ENCODE measurements around the gene IGSF9B. TPM values are rescaled to one million over a fixed set of nuclear protein-coding genes. Genes with fewer than 3 reads are reported as not detected.

Gene IGSF9B
- total and polyA plus RNA-seq, 10 of the 15 experiments (the other 5 are each of a cell fraction or from before 2014, with no cell fraction given): 0.03 to 3.7 (median 0.20) TPM; not detected in 2

DNA sequence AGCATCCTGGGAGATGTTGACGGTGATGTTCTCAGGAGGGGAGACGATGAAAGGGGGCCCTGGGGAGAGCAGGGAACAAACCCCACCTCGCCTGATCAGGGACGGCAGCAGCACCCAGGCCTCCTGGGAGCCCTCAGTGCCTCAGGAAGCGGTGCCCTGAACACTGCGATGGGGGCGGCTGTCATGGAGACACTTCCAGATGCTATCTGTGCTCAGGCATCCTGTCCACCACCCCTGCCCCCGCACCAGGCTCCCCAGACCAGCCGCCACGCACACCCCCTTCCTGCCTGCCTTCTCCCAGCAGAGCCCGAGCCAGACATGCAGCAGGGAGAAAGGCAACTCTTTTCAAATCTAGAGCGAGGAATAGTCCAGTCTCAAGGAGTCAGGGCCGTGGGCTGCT, 20.6 kb downstream of the IGSF9B start (continued):
- TF ChIP-seq, protein P1, sequence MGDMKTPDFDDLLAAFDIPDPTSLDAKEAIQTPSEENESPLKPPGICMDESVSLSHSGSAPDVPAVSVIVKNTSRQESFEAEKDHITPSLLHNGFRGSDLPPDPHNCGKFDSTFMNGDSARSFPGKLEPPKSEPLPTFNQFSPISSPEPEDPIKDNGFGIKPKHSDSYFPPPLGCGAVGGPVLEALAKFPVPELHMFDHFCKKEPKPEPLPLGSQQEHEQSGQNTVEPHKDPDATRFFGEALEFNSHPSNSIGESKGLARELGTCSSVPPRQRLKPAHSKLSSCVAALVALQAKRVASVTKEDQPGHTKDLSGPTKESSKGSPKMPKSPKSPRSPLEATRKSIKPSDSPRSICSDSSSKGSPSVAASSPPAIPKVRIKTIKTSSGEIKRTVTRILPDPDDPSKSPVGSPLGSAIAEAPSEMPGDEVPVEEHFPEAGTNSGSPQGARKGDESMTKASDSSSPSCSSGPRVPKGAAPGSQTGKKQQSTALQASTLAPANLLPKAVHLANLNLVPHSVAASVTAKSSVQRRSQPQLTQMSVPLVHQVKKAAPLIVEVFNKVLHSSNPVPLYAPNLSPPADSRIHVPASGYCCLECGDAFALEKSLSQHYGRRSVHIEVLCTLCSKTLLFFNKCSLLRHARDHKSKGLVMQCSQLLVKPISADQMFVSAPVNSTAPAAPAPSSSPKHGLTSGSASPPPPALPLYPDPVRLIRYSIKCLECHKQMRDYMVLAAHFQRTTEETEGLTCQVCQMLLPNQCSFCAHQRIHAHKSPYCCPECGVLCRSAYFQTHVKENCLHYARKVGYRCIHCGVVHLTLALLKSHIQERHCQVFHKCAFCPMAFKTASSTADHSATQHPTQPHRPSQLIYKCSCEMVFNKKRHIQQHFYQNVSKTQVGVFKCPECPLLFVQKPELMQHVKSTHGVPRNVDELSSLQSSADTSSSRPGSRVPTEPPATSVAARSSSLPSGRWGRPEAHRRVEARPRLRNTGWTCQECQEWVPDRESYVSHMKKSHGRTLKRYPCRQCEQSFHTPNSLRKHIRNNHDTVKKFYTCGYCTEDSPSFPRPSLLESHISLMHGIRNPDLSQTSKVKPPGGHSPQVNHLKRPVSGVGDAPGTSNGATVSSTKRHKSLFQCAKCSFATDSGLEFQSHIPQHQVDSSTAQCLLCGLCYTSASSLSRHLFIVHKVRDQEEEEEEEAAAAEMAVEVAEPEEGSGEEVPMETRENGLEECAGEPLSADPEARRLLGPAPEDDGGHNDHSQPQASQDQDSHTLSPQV (IDR thresholded peaks at IDR 0.05): no peak
- no peak for TF ChIP-seq CBX3 (IDR thresholded peaks at IDR 0.05; ENCODE audit: borderline replicate concordance, low read depth)

GRCh38 chr11:133935551-133935910, 21.2 kb downstream of the IGSF9B start:
- Histone ChIP-seq H2AFZ (ENCODE audit: control insufficient read depth, low read depth, low read length) (no peak overlapping the region), H3K4me3 (no peak overlapping the region), H3K79me2 (ENCODE audit: control insufficient read depth, insufficient read depth, low read length) (no peaks in the 10 kb centered on the region), H3K4me2 (ENCODE audit: control insufficient read depth, insufficient read depth) (no peak overlapping the region), H3K4me1 (ENCODE audit: control insufficient read depth, insufficient read depth, low read length) (no peaks in the 10 kb centered on the region), H3K36me3 (ENCODE audit: control insufficient read depth in 2 of 2, insufficient read depth in 2 of 2, low read length in 1 of 2) (no peaks in the 10 kb centered on the region; a peak in 1 of 4 replicates), H3K9me3 (replicated peaks; ENCODE audit: control insufficient read depth, insufficient read depth, low read length) (no peaks in the 10 kb centered on the region), H3K27me3 (replicated peaks in 1 of 2; ENCODE audit: control insufficient read depth in 2 of 2, insufficient read depth in 2 of 2, low read length in 1 of 2) (no peaks in the 10 kb centered on the region), H3K27ac (ENCODE audit: control insufficient read depth, insufficient read depth) (no peak overlapping the region), H4K20me1 (ENCODE audit: control insufficient read depth, insufficient read depth) (no peaks in the 10 kb centered on the region), H3K9ac (ENCODE audit: control insufficient read depth, insufficient read depth, low read length) (no peak overlapping the region)
- DNase-seq (ENCODE audit: low read depth, low spot score) (no peak), FAIRE-seq (no peak), ATAC-seq (no peak)
- ChIA-PET SMC1A (ENCODE audit: uncharacterized antibody, unreplicated experiment) (no interaction called here), CTCF (no interaction called here), POLR2A (no interaction called here), RAD21 (ENCODE audit: unreplicated experiment) (no interaction called here)
- in situ Hi-C loops (cut with MboI) (no loop called here), intact Hi-C loops (cut with micrococcal nuclease; ENCODE audit: unreplicated experiment) (no loop called here)
- TF ChIP-seq GATAD2B (conservative IDR thresholded peaks at IDR 0.05; ENCODE audit: low read depth): no peak
- no peak for TF ChIP-seq ZBTB4 (CRISPR knock-in tag; IDR thresholded peaks at IDR 0.05)
- TF ChIP-seq DPF2 (IDR thresholded peaks at IDR 0.05): no peak
- no peak for TF ChIP-seq KAT2A (conservative IDR thresholded peaks at IDR 0.05; ENCODE audit: control insufficient read depth, low read depth, low read length)
- TF ChIP-seq TARDBP (IDR thresholded peaks at IDR 0.05; ENCODE audit: borderline replicate concordance): no peak
- BruUV-seq (replicated peaks): no TSS peak
- 66% methylated on average over 15 of the region's 15 CpGs for WGBS (ENCODE audit: insufficient coverage, insufficient replicate concordance, low lambda C conversion rate, missing lambda C conversion rate)
